ENCODE measurements around the gene ARHGAP22.

Gene ARHGAP22

GRCh38 chr10:48552946-48553564, 51.8 kb downstream of the ARHGAP22 start:
- no peak for DNase-seq (ENCODE audit: low spot score)

- peak; percentile 25 for DNase-seq (ENCODE audit: low spot score)
Observed at GRCh38 chr10:48551861-48552591, 52.8 kb downstream of the ARHGAP22 start.

- no peak for DNase-seq (ENCODE audit: low spot score)
Observed at GRCh38 chr10:48550977-48551376, 53.9 kb downstream of the ARHGAP22 start.

- DNase-seq (ENCODE audit: low spot score): no peak
Observed at GRCh38 chr10:48550071-48550691, 54.7 kb downstream of the ARHGAP22 start.

- DNase-seq (ENCODE audit: low spot score): no peak
Observed at GRCh38 chr10:48549236-48549635, 55.6 kb downstream of the ARHGAP22 start.

- no peak for DNase-seq (ENCODE audit: low spot score)
Observed at GRCh38 chr10:48548531-48549135, 56.2 kb downstream of the ARHGAP22 start.

- no peak for DNase-seq (ENCODE audit: low spot score)
Observed at GRCh38 chr10:48547981-48548380, 56.9 kb downstream of the ARHGAP22 start.

GRCh38 chr10:48547061-48547895, 57.6 kb downstream of the ARHGAP22 start:
- no peak for DNase-seq (ENCODE audit: low spot score)

- DNase-seq (ENCODE audit: low spot score): no peak
Observed at GRCh38 chr10:48545462-48546145, 59.3 kb downstream of the ARHGAP22 start.

GRCh38 chr10:48543182-48543844, 61.6 kb downstream of the ARHGAP22 start:
- DNase-seq (ENCODE audit: low spot score): no peak

- no peak for DNase-seq (ENCODE audit: low spot score)
Observed at GRCh38 chr10:48542471-48543181, 62.2 kb downstream of the ARHGAP22 start.

GRCh38 chr10:48541144-48541795, 63.6 kb downstream of the ARHGAP22 start:
- DNase-seq (ENCODE audit: low spot score): no peak

GRCh38 chr10:48538611-48539010, 66.3 kb downstream of the ARHGAP22 start:
- no peak for DNase-seq (ENCODE audit: low spot score)

- no peak for DNase-seq (ENCODE audit: low spot score)
Observed at GRCh38 chr10:48536916-48537890, 67.7 kb downstream of the ARHGAP22 start.

- DNase-seq (ENCODE audit: low spot score): no peak
Observed at GRCh38 chr10:48536156-48536500, 68.7 kb downstream of the ARHGAP22 start.

GRCh38 chr10:48535416-48536155, 69.3 kb downstream of the ARHGAP22 start:
- no peak for DNase-seq (ENCODE audit: low spot score)

- no peak for DNase-seq (ENCODE audit: low spot score)
Observed at GRCh38 chr10:48533951-48534720, 70.7 kb downstream of the ARHGAP22 start.
